ENCODE results near the gene PRTG.
"Not testable (repeated sequence)": the region's sequence is repeated elsewhere in the genome, so short reads cannot be mapped to it uniquely, and the experiment has no call there.

The PRTG gene

DNA sequence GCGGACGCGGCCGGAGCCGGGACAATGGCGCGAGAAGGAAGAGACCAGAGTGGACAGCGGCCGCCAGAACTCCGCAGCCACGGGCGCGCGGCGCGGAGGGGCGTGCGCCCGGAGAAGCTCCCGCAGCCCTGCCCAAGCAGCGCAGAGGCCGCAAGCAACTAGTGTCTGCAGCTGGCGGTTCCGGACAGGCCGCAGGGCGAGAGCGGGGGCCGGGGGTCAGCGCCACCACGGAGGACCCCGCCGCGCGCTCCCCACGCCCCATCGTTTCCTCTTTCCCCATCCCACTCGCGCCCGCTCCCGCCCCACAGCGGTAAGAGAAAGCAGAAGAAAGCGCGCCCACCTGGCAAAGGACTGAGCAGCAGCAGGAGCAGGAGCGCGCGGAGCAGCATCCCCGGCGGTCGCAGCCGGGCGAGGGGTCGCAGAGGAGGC, 440 bp downstream of the PRTG start:
- DNase-seq (ENCODE audit: low spot score): no peak

DNA sequence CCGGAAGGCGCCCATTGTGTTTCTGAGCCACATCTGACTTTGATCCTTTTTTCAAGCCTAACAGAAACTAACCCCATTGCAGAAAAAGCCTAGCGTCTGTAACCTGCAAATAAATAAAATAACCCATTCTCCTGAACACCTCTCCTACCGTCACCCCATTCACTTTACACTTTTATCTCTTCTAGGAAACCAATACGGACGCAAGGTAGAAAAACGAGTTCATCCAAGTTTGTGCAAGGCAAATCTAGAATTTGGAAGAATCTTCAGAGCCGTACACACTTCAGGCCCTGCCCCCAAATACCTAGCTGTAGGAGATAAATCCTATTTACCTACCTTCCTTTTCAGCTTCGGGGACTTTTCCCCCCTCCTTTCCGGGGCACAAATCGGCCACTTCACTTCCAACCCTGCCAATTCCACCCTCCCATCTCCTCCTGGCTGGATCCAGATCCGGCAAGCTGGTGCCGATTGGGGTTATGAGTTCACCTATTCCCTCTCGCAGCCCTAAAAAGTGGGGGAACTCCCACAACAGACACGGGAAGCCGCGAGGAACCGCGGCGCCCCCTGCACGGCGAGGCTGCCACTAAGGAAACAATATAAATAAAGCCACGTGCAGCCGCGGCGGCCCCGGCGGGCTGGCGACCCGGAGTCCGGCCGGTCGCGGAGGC, 987 bp downstream of the PRTG start:
- DNase-seq (ENCODE audit: low spot score): peak; percentile 36

DNA sequence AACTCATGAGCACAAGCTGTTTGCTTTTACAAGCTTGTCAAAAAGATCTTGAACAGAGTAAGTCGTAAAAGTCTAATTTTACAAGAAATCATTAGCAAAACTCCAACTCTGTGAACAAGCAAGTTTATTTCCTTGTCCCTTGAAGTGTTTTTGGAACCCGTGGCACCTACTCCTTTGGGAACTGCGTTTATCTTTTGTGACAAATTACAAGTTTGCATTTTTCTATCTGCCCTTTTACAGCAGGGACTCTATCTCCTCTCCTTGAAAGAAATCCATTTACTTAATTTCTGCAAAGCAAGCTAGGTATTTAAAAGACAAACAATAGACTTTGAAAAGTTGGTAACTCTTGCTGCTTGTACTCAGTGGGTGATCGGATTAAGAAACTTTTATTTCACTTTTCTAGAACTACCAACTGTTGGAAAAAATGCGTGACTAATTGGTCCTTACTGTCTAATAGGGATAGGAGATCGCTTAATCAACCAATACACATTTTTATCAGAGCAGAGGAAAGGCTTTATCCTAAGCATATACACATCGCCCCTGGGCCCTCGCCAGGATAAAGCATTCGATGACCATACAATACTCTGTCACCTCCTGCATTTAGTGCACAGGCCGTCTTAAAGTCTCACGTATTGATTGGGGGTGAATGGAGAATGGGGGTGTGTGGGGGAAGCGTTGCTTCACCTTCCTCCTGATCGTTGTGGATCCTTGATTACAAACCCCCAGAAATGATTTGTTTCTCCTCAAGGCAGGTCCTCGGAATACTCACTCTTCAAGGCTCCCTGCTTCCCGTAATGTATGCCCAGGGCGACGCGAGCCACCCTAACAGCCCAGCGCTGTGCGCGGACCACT, 1.7 kb downstream of the PRTG start:
- DNase-seq (ENCODE audit: low spot score): peak; percentile 49

DNA sequence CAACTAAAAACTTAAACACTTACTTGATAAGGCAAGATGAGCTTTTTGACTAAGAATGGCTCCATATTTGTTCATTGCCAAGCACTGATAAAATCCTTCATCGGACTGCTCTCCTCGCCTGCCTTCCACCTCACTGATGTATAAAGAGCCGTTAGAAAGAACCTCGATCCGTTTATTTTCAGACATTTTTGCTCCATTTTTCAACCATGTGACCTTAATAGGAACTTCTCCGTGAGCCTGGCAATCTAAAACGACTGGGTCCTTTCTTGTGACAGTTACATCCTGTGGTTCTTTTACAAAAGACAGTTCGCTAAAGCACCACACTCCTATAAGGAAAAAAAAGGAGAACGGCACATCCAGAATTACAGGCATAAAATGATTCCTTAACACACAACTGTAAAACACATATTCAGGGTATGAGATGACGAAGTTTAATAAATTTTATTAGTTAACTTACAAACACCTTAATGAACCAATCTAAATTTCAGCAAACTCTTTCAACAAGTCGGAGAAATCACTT, 2.5 kb downstream of the PRTG start:
- DNase-seq (ENCODE audit: low spot score): no peak

DNA sequence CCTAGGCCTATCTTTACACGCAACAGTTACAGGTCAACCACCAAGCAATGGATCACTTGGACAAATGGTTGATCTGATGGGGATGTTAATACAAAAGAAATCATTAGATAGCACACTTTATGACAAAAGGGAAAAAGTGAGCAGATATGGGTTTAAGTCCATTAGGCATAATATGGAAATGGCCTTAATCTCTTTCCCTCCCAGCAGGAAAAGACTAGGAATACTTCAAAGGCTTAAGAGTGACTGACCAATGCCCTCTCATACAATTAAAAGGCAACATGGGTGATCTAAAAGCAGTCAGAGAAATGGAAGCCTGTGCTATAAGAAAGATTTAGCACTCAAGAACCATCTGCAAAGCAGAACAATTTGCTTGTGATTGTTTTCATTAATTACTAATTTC, 3.3 kb downstream of the PRTG start:
- DNase-seq (ENCODE audit: low spot score): no peak

DNA sequence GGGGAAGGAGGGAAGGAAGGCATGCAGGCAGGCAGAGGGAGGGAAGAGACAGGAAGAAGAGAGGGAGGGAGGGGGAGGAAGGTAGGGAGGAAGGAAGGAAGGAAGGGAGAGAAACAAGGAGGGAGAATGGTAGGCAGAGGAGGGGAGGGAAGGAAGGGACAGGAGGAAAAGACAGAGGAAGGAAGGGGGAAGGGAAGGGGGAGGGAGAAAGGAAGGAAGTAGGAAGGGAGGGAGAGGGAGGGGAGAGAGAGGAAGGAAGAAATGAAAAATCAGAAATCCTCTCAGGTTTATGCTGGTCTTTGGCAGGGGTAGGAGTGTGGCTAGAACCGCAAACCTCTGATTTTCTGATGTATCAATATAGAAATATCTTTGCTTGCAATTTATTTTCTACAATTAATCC, 4.2 kb downstream of the PRTG start:
- no peak for DNase-seq (ENCODE audit: low spot score)

DNA sequence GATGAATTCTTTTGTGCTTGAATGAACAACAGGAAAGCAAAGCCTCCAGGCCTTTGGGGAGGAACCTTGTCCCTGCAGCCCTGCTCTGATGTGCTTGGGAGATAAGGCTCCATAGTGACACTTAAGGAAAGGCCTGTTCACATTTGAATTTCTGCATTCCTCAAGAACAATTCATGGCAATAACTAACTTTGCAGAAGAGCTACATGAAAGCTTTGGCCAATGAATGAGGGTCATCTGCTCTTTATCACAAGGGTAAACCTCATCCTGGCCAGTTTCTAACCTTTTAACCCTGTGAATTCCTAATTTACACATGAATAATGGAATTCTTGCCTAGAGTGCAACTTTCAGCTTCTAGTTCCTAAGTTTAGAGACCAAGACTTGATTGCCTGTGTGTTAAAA, 5.6 kb downstream of the PRTG start:
- DNase-seq (ENCODE audit: low spot score): no peak

DNA sequence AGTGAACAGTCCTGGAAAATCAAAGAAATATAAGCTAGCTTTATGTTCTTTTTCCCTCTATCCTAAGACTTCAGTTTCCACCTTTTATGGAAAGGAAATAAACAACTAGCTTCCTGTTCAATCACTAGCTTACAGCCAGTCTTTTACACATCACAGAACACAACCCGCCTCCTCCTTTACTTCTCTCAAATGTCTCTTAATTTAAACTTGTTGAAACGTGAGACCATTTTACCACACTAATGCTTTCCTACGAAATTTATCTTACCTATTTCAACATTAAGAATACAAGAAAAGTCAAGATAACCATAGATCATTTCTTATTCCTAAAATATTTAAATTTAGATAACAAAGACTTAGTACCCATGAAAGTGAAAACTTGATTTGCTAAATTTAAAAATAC, 6.2 kb downstream of the PRTG start:
- DNase-seq (ENCODE audit: low spot score): no peak

DNA sequence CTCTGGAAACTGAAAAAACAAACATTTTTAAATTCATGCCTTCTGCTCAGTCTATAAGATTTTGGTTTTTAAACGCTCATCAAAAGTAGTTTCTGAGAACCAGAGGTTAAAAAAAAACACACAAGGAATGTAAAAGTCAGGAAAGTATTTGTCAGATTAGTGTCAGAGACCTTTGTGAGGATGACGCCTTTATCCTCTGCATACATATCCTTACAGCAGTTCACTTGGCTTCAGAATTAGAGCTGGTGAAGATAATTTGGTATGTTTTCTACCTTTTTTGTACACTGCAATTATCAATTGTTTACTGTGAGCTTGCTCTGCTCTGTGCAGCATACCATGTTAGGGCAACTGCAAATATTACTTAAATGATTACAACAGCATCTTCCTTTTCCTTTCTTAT, 8.3 kb downstream of the PRTG start:
- DNase-seq (ENCODE audit: low spot score): no peak

DNA sequence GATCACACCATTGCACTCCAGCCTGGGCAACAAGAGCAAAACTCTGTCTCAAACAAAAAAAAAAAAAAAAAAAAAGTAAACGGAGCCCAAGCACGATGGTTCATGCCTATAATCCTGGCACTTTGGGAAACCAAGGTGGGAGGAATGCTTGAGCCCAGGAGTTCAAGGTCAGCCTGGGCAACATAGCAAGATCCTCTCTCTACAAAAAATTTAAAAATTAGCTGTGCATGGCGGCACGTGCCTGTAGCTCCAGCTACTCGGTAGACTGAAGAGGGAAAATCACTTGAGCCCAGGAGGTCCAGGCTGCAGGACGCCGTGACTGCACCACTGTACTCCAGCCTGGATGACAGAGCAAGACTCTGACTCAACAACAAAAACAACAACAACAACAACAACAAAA, 9.5 kb downstream of the PRTG start:
- DNase-seq (ENCODE audit: low spot score): not testable (repeated sequence)

DNA sequence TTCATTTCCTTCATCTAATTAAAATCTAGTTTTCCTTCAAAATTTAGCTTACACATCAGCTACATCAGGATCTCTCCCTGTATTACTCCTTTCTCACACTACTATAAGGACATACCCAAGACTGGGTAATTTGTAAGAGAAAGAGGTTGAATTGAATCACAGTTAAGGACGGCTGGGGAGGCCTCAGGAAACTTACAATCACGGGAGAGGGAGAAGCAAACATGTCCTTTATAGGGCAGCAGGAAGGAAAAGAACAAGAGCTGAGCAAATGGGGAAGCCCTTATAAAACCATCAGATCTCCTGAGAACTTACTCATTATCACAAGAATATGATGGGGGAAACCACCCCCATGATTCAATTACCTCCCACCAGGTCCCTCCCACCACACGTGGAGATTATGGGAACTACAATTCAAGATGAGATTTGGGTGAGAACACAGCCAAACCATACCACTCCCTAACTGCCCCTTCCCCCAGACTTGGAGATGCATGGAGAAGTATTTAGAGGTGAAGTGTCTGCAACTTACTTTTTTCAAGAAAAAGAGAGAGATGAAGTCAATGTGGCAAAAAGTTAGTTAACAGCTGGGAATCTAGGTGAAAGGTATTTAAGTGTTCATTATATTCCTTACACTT, 21.3 kb downstream of the PRTG start:
- DNase-seq (ENCODE audit: low spot score): no peak

DNA sequence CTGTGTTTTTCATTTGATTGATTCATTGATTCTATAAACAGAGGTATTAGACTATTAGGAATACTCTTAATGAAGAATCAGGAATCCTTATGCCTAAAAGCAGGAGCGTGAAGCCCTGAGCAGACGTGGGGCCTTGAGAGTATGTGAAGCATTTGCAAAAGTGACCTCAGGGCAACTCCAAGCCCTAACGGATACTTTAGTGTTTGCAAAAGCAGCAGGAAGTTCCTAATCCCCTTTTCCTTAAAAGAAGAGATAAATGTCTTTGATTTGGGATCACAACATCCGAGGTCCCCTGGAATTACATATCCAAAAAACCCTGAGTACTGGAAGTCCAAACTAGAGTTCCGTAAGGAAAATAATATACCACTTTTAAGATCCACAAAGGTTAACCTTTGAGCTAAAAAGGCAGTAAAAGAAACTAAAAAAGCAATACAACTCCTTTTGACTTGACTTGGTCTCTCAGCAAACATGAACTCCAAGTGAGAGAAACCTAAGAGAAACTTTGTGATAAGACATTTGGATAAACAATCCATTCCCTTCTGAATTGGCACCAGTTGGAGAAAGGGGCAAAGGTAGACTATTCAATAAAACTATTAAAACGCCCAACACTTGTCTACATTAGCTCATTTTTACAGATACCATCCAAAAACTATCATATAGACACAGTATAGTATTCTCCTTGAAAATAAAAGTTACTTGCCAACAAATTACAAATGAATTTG, 27.4 kb downstream of the PRTG start:
- peak; percentile 65 for DNase-seq (ENCODE audit: low spot score)

DNA sequence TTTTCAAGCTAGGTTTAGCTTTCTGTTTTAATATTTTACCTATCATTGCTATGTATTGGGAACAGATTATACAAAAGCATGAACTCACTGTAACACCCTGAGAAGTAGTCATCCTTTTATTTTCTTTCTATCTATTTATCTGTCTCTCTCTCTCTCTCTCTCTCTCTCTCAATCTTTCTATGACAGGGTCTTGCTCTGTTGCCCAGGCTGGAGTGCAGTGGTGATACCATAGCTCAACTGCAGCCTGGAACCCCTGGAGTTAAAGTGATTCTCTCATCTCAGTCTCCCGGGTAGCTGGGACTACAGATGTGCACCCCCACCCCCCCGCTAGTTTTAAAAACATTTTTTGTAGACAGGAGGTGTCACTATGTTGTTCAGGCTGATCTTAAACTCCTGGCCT, 28.9 kb downstream of the PRTG start:
- DNase-seq (ENCODE audit: low spot score): no peak

DNA sequence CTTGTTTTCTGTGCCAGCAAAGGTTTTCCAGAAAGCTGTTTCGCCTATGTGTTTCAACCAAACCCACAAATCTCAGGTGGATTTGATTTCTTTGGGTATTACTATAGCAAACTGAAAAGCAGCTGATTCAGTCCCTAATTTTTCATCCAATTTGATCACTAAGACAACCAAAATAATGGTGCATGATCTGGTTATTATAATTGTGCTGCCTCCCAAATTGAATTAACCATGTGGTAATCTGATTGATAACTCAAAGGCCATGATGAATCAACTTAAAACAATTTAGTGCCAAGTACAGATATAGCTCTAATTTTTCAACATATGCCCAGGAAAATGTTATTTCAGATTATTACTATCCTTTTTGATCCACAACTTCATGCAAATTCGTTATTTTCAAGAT, 30.6 kb downstream of the PRTG start:
- no peak for DNase-seq (ENCODE audit: low spot score)

DNA sequence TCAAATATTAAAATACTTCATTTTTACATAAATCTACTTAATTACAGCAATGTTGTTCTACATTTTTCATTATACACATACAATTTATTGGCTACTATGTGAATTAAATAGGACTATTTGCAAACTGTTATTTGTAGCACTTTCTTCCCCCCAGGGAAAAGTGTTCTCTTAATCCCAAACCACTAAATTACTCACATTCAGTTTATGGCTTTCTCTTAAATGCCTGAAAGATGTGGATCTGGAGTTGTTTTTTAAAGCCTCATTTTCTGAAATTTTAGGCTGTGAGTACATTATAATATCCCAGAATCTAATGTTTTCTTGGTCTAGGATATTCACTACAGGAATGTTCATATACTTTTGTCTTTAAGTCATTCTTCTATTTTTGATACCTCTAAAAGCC, 32.7 kb downstream of the PRTG start:
- DNase-seq (ENCODE audit: low spot score): no peak

DNA sequence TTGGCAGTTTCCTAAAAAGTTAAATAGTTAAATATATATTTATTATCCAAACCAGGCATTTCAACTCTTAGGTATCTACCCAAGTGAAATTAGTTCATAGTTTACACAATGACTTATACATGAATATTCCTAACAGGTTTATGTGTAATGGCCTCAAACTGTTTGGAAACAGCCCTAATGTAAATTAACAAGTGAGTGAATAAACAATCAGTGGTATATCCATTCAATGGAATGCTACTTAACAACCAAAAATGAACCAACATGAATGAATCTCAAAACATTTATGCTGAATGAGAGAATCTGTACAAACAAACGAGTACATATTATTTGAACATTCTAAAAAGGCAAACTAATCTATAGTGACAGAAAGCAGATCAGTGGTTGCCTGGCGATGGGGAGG, 33.5 kb downstream of the PRTG start:
- DNase-seq (ENCODE audit: low spot score): no peak

DNA sequence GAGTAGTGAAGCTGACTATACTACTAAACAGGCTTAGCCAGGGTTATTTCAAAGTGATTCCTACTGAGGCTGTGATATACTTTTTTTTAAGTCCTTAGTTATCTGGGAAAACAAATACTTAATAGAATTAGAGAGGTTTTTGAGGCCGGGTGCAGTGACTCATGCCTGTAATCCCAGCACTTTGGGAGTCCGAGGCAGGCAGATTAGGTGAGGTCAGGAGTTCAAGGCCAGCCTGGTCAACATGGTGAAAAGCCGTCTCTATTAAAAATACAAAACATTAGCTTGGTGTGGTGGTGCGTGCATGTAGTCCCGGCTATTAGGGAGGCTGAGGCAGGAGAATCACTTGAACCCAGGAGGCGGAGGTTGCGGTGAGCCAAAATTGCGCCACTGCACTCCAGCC, 34.2 kb downstream of the PRTG start:
- DNase-seq (ENCODE audit: low spot score): no peak

DNA sequence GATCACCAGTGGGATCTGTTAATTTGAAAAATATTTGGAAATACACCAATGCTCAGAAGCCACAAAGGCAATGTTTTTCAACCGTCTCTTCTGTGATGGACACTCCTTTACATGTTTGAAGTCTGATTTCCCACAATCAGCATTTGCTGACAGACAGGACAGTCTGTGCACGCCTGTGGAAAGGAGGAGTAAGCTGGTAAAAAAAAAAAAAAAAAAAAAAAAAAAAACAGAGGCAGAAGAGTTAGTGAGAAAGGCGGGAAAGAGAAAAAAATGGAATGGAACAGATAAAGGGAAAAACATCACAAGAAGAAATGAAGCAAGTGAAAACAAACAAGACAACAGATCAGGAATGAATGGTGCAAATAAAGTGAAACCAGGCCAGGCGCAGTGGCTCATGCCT, 35.0 kb downstream of the PRTG start:
- no peak for DNase-seq (ENCODE audit: low spot score)

DNA sequence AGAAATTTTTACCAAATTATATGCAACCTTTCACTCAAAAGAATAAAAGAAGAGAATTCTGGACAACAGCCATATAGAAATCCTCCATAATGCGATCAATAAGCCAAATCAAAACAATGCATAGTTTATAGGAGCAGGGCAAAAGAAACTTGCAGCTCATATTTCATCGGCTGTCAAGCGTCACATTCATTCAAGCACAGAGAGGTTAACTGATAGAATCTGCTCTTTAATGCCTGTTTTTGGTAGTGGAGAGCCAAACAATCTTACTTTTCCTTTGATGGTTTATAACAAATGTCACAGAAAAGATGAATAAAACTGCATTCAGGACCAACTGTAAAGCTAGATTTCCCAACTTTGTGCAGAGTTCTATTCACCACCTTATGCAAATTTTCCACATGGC, 35.4 kb downstream of the PRTG start:
- DNase-seq (ENCODE audit: low spot score): no peak

DNA sequence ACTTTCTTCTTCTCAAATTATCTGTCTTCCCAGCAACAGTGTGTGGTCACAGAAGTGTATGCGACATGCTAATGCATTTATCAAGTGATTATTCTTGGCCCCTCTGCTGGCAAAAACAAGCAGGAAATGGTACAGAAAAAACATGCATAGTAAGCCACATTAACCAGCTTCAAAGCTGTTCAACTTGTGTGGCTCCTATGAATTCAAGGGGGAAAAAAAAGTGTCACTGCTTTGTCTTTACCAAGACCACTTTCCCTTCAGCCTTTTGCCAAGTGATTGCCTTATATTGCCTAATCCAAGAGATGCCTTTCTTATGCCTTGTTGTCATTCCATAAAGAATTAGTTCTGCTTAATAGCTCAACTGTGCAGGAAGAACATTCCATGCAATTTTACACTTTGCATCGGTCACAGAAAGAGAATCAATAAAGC, 39.1 kb downstream of the PRTG start:
- DNase-seq (ENCODE audit: low spot score): no peak

DNA sequence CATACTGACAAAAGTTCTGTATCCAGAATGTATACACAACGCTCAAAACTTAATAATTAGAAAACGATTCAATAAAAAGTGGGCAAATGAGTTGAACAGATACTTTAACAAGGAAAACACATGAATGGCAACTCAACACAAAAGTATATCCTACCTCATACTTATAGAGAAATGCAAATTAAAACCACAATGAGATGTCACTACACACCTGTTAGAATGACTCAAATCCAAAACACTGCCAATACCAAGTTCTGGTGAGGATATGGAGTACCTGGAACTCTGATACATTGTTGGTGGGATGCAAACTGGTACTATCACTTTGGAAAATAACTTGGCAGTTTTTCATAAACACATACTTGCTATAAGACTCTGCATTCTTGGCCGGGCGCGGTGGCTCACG, 42.1 kb downstream of the PRTG start:
- no peak for DNase-seq (ENCODE audit: low spot score)

DNA sequence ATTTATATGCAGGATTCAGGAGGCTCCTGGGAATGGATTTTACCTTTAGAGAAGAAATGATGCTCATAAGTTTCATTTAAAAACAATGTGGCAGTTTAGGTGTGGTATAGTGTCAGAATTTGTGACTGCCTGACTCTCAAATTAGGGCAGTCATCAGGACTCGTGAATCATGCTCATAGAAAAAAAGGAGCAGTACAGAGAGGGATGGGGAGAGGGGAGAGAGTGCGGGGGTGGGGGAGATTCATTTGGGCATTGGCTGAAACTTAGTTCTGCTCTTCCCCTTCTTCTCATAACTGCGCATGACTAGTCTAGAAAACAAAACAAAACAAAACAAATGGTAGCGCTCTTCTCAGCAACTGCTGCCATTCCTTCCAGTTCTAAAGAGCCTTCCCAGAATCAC, 44.3 kb downstream of the PRTG start:
- no peak for DNase-seq (ENCODE audit: low spot score)
